GM12873 (cell line): ENCODE data around the gene DTNB.

Source experiments
- TF ChIP-seq, protein P1 (sequence below): IDR thresholded peaks from 2 replicates; pipeline ENCODE4 v1.5.1; 2012; ENCODE audit warnings: low read depth, mild to moderate bottlenecking, moderate library complexity, low read length, control low read depth; ENCODE audit not compliant: insufficient read depth; ENCODE audit errors: missing control alignments

DTNB gene

DNA sequence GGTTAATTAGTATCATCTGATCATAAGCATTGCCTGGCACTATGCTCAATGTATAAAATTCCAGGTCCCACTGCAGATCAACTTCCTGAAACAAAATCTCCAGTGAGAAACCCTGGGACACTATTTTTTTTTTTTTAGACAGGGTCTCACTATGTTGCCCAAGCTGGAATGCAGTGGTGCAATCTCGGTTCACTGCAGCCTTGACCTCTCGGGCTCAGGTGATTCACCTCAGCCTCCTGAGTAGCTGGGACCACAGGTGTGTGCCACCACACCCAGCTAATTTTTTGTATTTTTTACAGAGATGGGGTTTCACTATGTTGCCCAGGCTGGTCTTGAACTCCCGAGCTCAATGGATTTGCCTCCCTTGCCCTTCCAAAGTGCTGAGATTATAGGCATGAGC is 31.1 kb downstream of the DTNB start:
- TF ChIP-seq, protein P1, sequence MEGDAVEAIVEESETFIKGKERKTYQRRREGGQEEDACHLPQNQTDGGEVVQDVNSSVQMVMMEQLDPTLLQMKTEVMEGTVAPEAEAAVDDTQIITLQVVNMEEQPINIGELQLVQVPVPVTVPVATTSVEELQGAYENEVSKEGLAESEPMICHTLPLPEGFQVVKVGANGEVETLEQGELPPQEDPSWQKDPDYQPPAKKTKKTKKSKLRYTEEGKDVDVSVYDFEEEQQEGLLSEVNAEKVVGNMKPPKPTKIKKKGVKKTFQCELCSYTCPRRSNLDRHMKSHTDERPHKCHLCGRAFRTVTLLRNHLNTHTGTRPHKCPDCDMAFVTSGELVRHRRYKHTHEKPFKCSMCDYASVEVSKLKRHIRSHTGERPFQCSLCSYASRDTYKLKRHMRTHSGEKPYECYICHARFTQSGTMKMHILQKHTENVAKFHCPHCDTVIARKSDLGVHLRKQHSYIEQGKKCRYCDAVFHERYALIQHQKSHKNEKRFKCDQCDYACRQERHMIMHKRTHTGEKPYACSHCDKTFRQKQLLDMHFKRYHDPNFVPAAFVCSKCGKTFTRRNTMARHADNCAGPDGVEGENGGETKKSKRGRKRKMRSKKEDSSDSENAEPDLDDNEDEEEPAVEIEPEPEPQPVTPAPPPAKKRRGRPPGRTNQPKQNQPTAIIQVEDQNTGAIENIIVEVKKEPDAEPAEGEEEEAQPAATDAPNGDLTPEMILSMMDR = no peak

DNA sequence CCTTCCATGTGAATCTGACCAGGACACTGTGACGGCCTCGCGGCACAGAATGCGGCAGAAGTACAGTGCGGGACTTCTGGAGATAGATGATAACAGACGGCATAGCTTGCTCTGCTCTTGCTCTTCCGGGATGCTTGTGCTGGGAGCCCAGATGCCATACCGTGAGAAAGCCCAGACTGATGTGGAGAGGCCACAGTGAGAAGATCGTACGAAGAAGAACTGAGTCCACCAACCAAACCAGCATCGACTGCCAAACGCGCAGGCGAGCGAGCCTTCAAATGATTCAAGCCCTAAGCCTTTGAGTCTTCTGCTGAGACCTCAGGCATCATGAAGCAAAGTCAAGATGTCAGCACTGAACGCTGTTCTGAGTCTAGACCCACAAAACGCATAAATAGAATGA is 33.7 kb downstream of the DTNB start:
- TF ChIP-seq, protein P1 = no peak

DNA sequence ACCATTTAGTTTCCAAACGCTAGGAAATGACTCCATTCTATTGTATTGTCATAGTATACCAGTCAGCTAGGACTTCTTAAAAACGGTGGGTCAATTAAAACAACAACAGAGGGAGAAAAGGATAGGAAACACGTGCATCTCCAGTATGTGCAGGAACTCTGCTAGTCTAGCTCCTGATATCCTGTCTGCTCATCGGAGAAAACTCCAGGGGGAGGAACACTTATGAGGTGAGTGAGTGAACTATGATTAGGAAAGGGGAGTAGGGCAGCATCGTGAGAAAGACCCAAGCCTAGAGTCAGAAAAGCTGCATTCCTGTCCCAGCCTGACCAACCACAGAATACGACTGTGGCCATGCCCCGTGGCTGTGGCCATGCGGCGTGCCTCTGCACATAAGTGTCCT is 34.2 kb downstream of the DTNB start:
- TF ChIP-seq, protein P1 = no peak

DNA sequence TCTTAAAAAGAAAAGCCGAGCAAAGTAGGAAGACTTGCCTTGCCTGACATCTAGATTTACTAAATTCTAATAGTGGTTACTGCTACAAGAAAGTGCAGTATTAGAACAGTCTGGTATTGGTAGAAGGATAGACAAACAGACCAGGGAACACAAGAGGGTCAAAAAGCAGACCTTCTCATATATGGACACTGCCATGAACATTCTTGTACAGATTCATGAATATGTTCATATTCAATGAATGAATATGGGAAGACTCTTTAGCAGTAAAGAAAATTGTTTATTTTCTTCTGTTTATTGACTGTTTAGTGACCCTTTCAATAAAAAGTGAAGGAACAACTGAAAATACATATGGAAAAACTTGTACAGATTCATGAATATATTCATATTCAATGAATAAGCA is 37.6 kb downstream of the DTNB start:
- TF ChIP-seq, protein P1 = no peak

DNA sequence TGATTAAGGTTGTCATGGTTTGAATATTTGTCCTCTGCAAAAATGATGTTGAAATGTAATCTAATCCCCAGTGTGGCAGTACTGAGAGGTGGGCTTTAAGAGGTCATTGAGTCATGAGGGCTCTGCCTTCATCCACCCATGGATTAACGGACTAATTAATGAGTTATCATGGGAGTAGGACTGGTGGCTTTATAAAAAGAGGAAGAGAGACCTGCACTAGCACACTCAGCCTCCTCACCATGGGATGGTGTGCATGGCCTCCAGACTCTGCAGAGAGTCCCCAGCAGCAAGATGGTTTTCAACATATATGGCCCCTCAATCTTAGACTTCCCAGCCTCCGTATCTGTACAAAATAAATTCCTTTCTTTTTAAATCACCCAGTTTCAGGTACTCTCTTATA is 41.0 kb downstream of the DTNB start:
- TF ChIP-seq, protein P1 = no peak

DNA sequence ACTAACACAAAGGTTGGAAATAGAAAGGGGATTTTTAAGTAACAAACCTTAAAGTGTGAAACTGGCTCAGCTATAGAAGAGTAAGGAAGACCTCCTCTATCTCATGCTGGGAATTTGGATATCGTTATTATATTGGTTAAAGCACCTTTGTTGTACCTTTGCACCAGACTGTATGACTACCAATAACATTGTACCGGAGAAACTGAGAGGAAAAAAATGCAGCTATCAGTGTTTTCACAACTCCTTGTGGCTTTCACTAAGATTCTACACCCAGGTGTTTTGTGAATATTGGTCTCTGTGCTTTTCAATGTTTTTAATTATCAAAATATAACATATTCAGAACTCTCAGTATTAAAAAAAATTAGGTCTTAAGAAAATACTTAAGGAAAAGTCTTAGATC is 48.7 kb downstream of the DTNB start:
- TF ChIP-seq, protein P1 = no peak

DNA sequence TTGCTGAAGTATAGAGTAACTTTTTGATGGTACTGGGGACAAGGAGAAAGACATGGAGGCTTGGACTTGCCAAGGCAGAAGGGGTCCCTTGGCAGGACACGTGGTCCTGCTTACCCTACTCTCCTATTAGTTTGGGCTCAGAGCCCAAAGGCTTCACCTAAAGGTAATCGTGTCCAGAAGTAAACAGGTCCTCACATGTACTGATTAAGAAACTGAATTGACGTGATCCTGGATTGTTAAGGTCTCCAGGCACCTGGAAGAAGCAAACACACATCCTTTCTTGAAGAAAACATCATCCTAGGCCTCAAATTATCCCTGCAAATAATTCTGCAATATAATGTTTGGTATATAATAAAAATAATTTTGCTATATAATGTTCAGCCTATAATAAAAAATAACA is 50.0 kb downstream of the DTNB start:
- TF ChIP-seq, protein P1 = no peak

DNA sequence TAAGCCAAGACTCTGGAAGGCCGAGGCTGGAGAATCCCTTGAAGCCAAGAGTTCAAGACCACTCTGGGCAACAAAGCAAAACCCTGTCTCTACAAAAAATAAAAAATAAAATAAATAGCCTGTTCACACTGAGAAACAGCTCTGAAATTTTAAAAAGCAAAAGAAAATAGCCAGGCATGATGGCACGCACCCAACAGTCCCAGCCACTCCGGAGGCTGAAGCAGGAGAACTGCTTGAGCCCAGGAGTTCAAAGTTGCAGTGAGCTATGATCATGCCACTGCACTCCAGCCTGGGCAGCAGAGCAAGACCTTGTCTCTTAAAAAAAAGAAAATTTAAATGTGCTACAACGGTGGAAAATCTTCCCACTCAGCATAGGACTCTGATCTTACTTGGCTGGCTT is 52.7 kb downstream of the DTNB start:
- TF ChIP-seq, protein P1 = no peak
